Esophagus muscularis mucosa (tissue), 4 donors: Measurements from ENCODE around the gene SAMD3.
"Not testable (repeated sequence)": the region's sequence is repeated elsewhere in the genome, so short reads cannot be mapped to it uniquely, and the experiment has no call there.

Experiments used
- CTCF ChIP-seq, 3 experiments: fragments of 200-600 bp in 2 of 3; fragments of 450-650 bp in 1 of 3; sonication (generic) in 2 of 3; IDR thresholded peaks; one replicate each; pipeline ENCODE4 v1.5.1; 2017 to 2019; ENCODE audit warnings: antibody characterized with exemption in 3 of 3, mild to moderate bottlenecking in 2 of 3, moderate library complexity in 1 of 3
- EP300 ChIP-seq: sonication (generic); formaldehyde crosslinking; IDR thresholded peaks from one replicate; pipeline ENCODE4 v1.6.1; 2017; ENCODE audit warnings: antibody characterized with exemption
- POLR2A ChIP-seq: fragments of 450-650 bp; IDR thresholded peaks from one replicate; pipeline ENCODE4 v1.6.1; 2017; ENCODE audit warnings: antibody characterized with exemption, moderate library complexity, mild to moderate bottlenecking, low read depth
- POLR2AphosphoS5 ChIP-seq, 2 donors: sonication (generic); formaldehyde crosslinking; IDR thresholded peaks; one replicate each; pipeline ENCODE4 v1.6.1; 2017; ENCODE audit warnings: antibody characterized with exemption in 2 of 2

GRCh38 chr6:130261558-130261957 is 38.8 kb upstream of the SAMD3 start:
- not testable (repeated sequence) for TF ChIP-seq CTCF (IDR thresholded peaks at IDR 0.05); POLR2A; EP300; POLR2AphosphoS5 (IDR thresholded peaks at IDR 0.05)
